Measurements from ENCODE around the gene ATP6V0E2.

GRCh38 chr7:149850716-149851115 is 23.1 kb upstream of the ATP6V0E2 start:
- TF ChIP-seq, protein P1, sequence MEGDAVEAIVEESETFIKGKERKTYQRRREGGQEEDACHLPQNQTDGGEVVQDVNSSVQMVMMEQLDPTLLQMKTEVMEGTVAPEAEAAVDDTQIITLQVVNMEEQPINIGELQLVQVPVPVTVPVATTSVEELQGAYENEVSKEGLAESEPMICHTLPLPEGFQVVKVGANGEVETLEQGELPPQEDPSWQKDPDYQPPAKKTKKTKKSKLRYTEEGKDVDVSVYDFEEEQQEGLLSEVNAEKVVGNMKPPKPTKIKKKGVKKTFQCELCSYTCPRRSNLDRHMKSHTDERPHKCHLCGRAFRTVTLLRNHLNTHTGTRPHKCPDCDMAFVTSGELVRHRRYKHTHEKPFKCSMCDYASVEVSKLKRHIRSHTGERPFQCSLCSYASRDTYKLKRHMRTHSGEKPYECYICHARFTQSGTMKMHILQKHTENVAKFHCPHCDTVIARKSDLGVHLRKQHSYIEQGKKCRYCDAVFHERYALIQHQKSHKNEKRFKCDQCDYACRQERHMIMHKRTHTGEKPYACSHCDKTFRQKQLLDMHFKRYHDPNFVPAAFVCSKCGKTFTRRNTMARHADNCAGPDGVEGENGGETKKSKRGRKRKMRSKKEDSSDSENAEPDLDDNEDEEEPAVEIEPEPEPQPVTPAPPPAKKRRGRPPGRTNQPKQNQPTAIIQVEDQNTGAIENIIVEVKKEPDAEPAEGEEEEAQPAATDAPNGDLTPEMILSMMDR (conservative IDR thresholded peaks at IDR 0.05) = no peak
- no peak for TF ChIP-seq EZH2 (IDR thresholded peaks at IDR 0.05; ENCODE audit: low read depth)
